Left lung (tissue), 10 donors: ENCODE data around the gene TMEM52. TPM values are rescaled to one million over a fixed set of nuclear protein-coding genes. Genes with fewer than 3 reads are reported as not detected.

ENCODE experiments used
- ATAC-seq: fragments of 200-7000 bp; cut with Tn5 transposase; one replicate; pipeline ENCODE4 v1.9.1; 2020; ENCODE audit warnings: moderate library complexity
- DNase-seq, 4 donors: peaks; one replicate each; pipeline ENCODE4 v3.0.0-alpha.2; 2013 to 2020
- H3K27ac ChIP-seq, 2 donors: fragments of 200-600 bp; sonication (generic) in 1 of 2; one replicate each; pipeline versions ENCODE4 v1.5.0 to v1.8.0; 2020 to 2021
- H3K27me3 ChIP-seq, 2 donors: fragments of 200-600 bp; sonication (generic) in 1 of 2; one replicate each; pipeline versions ENCODE4 v1.5.0 to v1.8.0; 2020 to 2021
- H3K36me3 ChIP-seq, 2 donors: fragments of 200-600 bp; sonication (generic) in 1 of 2; one replicate each; pipeline versions ENCODE4 v1.5.0 to v1.8.0; 2020 to 2021
- H3K4me1 ChIP-seq, 2 donors: fragments of 200-600 bp; one replicate each; pipeline ENCODE4 v1.8.0; 2021
- H3K4me3 ChIP-seq, 2 donors: fragments of 200-600 bp; sonication (generic) in 1 of 2; one replicate each; pipeline versions ENCODE4 v1.5.0 to v1.8.0; 2020 to 2021; ENCODE audit warnings: mild to moderate bottlenecking in 1 of 2
- H3K9me3 ChIP-seq, 2 donors: fragments of 200-600 bp; sonication (generic) in 1 of 2; one replicate each; pipeline versions ENCODE4 v1.5.0 to v1.8.0; 2020 to 2021
- intact Hi-C, 2 donors: fragments of 100-400 bp; cut with DNase I; formaldehyde crosslinking; loops; one replicate each; pipeline versions ENCODE4 v1.11.2 to v1.14.2; 2022
- polyA plus RNA-seq, 6 donors: library from polyadenylated mRNA; unstranded; fragments of 120-200 nt; gene quantifications; one replicate each; pipeline ENCODE4 v1.2.1, GENCODE V29; 2013; ENCODE audit not compliant: insufficient read length in 6 of 6
- total RNA-seq, 2 donors: library from RNA; stranded (reverse); fragmentation: NEBNext Ultra II Directional; extraction: Animal tissue kit (Norgen Biotek cat#: 25700); gene quantifications; one replicate each; pipeline ENCODE4 v1.2.1, GENCODE V29; 2021
- TF ChIP-seq, protein P1 (sequence below), 2 donors: fragments of 200-600 bp; sonication (generic) in 1 of 2; IDR thresholded peaks; one replicate each; pipeline versions ENCODE4 v1.5.0 to v1.8.0; 2021; ENCODE audit warnings: antibody characterized with exemption in 2 of 2
- donor health status: DM: no; HTN: yes; CAD: no.
- donor health status: DM: no; HTN: no; CAD: no.

TMEM52 gene
- total and polyA plus RNA-seq, 8 donors, result 1.2 to 4.1 (median 2.2) TPM

DNA sequence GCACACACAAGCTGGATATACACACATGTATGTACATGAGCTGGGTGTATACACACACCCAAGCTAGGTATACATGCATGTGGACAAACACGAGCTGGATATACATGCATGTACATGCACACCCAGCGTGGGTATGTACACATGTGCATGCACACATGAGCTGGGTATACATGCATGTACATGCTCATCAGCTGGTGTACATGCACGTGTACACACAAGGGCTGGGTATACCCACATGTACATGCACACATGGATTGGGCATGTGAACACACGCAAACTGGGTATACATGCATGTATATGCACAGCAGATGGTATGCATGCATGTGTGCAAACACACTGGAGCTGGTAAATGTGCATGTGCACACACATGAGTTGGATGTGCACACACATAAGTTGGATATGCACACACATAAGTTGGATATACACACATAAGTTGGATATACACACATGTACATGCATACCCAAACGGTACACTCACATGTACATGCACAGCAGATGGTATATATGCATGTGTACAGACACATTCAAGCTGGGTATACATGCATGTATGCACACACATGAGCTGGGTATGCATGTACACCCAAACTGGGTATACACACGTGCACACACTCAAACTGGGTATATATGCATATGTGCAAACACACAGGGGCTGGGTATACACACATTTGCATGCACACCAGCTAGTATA is 20.7 kb downstream of the TMEM52 start:
- Histone ChIP-seq H3K9me3 (no peaks in the 10 kb centered on the region), H3K27ac (no peak overlapping the region), H3K27me3 (peaks cover 0 to 26% of the 10 kb centered on the region in 2 donors), H3K4me3 (no peak overlapping the region), H3K4me1 (peaks cover 0 to 5% of the 10 kb centered on the region in 2 donors), H3K36me3 (no peaks in the 10 kb centered on the region)
- TF ChIP-seq, protein P1, sequence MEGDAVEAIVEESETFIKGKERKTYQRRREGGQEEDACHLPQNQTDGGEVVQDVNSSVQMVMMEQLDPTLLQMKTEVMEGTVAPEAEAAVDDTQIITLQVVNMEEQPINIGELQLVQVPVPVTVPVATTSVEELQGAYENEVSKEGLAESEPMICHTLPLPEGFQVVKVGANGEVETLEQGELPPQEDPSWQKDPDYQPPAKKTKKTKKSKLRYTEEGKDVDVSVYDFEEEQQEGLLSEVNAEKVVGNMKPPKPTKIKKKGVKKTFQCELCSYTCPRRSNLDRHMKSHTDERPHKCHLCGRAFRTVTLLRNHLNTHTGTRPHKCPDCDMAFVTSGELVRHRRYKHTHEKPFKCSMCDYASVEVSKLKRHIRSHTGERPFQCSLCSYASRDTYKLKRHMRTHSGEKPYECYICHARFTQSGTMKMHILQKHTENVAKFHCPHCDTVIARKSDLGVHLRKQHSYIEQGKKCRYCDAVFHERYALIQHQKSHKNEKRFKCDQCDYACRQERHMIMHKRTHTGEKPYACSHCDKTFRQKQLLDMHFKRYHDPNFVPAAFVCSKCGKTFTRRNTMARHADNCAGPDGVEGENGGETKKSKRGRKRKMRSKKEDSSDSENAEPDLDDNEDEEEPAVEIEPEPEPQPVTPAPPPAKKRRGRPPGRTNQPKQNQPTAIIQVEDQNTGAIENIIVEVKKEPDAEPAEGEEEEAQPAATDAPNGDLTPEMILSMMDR (IDR thresholded peaks at IDR 0.05), result no peak
- intact Hi-C loops, result no loop called here
- no peak for ATAC-seq
- no peak for DNase-seq

DNA sequence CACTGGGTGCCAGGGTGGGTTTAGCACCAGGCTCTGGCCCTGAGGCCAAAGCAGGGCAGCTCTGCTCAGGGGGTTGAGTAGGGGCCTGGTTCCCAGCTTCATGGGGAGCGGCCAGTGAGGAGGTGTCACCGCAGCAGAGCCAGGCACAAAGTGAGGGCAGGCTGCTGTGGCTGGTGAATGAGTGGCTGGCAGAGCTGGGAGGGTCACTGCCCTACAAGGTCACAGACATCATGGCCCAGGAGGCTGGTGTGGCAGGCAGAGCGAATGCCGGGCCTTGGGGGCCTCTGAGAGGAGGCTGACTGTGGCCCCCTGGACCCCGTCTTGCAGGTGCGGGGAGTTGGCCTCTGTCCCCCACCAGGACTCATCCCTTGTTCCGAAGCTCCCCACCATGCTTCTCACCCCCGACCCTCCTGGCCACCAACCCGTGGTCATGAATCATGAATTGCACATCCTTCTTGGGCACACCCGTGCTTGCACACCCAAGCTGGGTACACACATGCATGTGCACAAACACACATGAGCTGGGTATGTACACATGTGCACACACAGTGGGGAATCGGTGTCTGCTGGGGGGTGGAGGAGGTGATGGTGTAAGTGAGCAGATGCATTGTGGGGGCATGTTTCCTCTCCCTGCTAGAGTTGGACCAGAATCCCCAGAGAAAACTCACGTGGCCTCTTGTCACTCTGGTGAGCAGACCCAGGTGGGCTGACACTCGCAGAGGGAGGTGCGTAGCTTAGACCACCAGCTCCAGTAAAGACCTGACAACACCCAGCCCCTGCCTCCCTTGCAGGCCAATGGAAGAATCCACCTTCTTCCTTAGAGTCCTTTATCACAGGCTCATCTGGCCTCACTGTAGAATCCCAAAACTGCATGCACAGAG is 23.4 kb downstream of the TMEM52 start:
- TF ChIP-seq, protein P1 (IDR thresholded peaks at IDR 0.05), result no peak
- DNase-seq (peak in 1 of 4 donors; percentile 70), ATAC-seq (no peak)
- intact Hi-C loops, result no loop called here
- Histone ChIP-seq H3K4me1 (peaks cover 9 to 20% of the 10 kb centered on the region in 2 donors), H3K9me3 (no peaks in the 10 kb centered on the region), H3K36me3 (no peaks in the 10 kb centered on the region), H3K27me3 (peaks cover 0 to 26% of the 10 kb centered on the region in 2 donors), H3K4me3 (no peak overlapping the region), H3K27ac (no peak overlapping the region)

DNA sequence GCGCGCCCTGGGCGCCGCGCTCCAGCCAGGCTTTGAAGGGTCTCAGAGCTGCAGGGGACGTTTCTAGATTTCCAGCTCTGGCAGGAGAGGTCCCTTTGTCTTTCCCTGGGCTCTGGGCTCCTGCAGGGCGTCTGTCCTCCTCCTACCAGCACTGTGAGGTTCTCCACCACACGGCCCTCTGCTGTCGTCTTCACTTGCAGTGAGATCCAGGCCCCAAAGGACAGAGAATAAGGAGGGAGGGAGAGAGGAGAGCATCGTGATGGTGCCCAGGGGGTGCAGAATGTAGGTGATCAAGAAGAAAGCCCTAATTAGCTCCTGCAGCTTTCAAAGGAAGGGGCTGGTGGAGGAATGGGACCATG is 24.0 kb downstream of the TMEM52 start:
- TF ChIP-seq, protein P1 (IDR thresholded peaks at IDR 0.05), result no peak
- Histone ChIP-seq H3K36me3 (no peaks in the 10 kb centered on the region), H3K27ac (no peak overlapping the region), H3K9me3 (no peaks in the 10 kb centered on the region), H3K27me3 (peaks cover 0 to 21% of the 10 kb centered on the region in 2 donors), H3K4me1 (peaks cover 9 to 20% of the 10 kb centered on the region in 2 donors), H3K4me3 (no peak overlapping the region)
- ATAC-seq (no peak), DNase-seq (peak in 1 of 4 donors; percentile 43)
- intact Hi-C loops, result no loop called here

DNA sequence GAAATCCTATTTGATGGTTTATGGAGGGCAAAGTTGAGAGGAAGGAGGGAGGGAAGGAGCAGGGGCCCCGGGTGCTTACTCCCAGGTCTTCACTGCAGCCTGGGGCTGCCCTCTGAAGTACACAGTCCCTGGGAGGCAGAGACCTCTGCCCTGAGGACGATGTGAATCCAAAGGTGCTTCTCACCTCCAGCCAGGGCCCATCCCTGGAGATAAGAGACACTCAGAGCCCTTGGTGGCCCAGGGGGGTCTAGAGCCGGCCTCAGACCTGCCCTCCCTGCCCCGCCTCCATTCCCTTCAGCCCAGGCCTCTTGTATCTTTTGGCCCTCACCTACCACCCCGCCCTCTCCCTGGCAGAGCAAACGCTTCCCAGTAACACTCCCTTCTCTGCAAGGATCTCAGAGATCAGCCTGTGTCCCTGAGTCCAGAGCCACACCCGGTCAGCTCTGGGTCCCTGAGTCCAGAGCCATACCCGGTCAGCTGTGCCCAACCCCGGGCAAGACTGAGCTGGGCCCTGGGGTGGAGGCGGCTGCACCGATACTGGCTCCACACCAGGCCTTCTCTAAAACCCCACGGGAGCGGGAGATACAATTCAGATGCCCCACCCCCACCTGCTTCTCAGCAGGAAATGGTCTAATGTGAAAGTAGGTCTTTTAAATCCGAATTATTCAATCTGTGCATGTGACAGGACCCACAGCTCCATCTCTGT is 24.6 kb downstream of the TMEM52 start:
- Histone ChIP-seq H3K36me3 (no peaks in the 10 kb centered on the region), H3K4me1 (peaks cover 9 to 20% of the 10 kb centered on the region in 2 donors), H3K27ac (no peak overlapping the region), H3K9me3 (no peaks in the 10 kb centered on the region), H3K4me3 (no peak overlapping the region), H3K27me3 (peaks cover 0 to 15% of the 10 kb centered on the region in 2 donors)
- DNase-seq (peak in 1 of 4 donors; percentile 67), ATAC-seq (peak; percentile 5)
- TF ChIP-seq, protein P1 (IDR thresholded peaks at IDR 0.05), result no peak
- intact Hi-C loops, result no loop called here
